ENCODE results near the gene TAC4. TPM values are rescaled to one million over a fixed set of nuclear protein-coding genes. Genes with fewer than 3 reads are reported as not detected.

Gene TAC4
- total and polyA plus RNA-seq, 8 donors, result 0.54 to 1.1 (median 0.70) TPM; not detected in 2

DNA sequence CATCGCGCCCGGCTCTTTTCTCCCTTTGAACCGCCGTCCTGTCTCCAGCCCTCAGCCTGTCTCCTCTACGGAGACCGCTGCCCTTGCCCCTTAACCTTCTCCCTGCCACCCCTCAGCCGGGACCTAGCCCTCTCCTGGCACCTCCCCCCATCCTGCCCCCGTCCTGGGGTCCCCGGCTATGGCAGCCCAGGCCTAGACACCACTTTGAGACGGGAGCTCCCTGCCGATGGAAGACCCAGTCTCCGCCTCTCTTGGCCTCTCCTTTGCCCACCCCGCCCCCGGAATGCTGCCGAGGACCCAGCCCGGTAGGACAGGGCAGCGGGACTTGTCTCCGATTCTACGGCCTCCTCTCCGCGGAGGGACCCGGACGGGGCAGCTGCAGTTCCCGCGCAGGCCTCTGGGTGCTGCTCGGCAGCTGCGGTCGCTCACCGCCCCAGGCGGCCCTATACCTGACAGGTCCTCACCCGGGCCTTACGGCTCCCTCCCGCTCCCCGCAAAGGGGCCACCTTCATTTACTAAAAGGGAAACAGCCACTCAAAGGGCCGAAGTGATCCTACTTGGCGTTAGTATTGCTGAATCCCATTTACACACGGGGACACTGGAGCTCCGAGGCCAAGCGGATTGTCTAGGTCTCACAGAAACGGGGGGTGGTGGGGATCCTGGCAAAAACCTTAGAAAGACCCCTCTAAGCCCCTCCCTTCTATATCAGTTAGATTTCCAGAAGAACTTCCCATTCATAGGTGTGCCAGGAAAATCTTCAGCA, 32.6 kb upstream of the TAC4 start:
- ATAC-seq (peak; percentile 98), DNase-seq (peak; percentile 65 to 94 (median 76))
- no peaks in the 10 kb centered on the region for H3K36me3 ChIP-seq
- H3K27ac ChIP-seq, result no peak overlapping the region
- H3K9me3 ChIP-seq, result no peaks in the 10 kb centered on the region
- intact Hi-C loops (cut with DNase I), result loop anchor here in 1 of 2 donors (5.0 kb wide), 1 partner anchor 112 kb away; no protein-coding TSS in a partner anchor
- H3K27me3 ChIP-seq, result peaks cover 16 to 59% of the 10 kb centered on the region in 2 donors
- H3K4me3 ChIP-seq, result no peak overlapping the region
- TF ChIP-seq CTCF (IDR thresholded peaks at IDR 0.05), result peak; percentile 97 to 99
- H3K4me1 ChIP-seq, result peaks cover 6 to 9% of the 10 kb centered on the region in 2 donors

- Histone ChIP-seq H3K9me3 (no peaks in the 10 kb centered on the region), H3K36me3 (no peaks in the 10 kb centered on the region), H3K4me3 (no peak overlapping the region), H3K4me1 (peaks cover 6 to 9% of the 10 kb centered on the region in 2 donors), H3K27ac (no peak overlapping the region), H3K27me3 (peaks cover 16 to 58% of the 10 kb centered on the region in 2 donors)
- TF ChIP-seq CTCF (IDR thresholded peaks at IDR 0.05), result no peak
- intact Hi-C loops (cut with DNase I), result no loop called here
- ATAC-seq (no peak), DNase-seq (no peak)
Observed at GRCh38 chr17:49878931-49879904, 31.3 kb upstream of the TAC4 start.

DNA sequence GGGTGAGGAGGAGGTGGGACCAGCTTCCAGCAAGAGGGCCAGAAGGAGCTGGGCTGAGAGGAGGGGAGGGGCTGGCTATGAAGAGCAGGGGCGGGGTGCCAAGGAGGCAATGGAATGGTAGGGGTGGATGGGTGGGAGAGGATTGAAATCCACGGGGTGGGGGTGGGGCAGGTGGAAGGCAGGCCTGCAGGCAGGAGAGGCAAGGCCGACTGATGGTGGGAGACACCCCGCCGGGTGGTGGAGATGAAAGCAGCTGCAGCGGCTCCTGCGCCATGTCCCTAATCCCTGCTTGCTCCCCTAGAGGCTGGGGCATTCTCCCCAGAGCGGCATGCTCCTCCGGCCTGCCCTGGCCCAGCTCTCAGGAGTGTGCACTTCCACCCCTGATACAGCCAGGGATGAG, 27.8 kb upstream of the TAC4 start:
- no peak overlapping the region for H3K4me3 ChIP-seq
- peaks cover 4 to 7% of the 10 kb centered on the region in 2 donors for H3K4me1 ChIP-seq
- no peak for TF ChIP-seq CTCF (IDR thresholded peaks at IDR 0.05)
- no peaks in the 10 kb centered on the region for H3K9me3 ChIP-seq
- peaks cover 12 to 40% of the 10 kb centered on the region in 2 donors for H3K27me3 ChIP-seq
- intact Hi-C loops (cut with DNase I), result no loop called here
- H3K36me3 ChIP-seq, result no peaks in the 10 kb centered on the region
- DNase-seq (no peak), ATAC-seq (no peak)
- H3K27ac ChIP-seq, result no peak overlapping the region

GRCh38 chr17:49874911-49875310, 27.0 kb upstream of the TAC4 start:
- Histone ChIP-seq H3K27me3 (peaks cover 4 to 32% of the 10 kb centered on the region in 2 donors), H3K36me3 (no peaks in the 10 kb centered on the region), H3K9me3 (no peaks in the 10 kb centered on the region), H3K4me3 (no peak overlapping the region), H3K27ac (no peak overlapping the region), H3K4me1 (no peaks in the 10 kb centered on the region)
- TF ChIP-seq CTCF (IDR thresholded peaks at IDR 0.05), result no peak
- intact Hi-C loops (cut with DNase I), result no loop called here
- DNase-seq (no peak), ATAC-seq (no peak)

GRCh38 chr17:49873926-49874325, 26.1 kb upstream of the TAC4 start:
- Histone ChIP-seq H3K27ac (no peak overlapping the region), H3K4me1 (no peaks in the 10 kb centered on the region), H3K9me3 (no peaks in the 10 kb centered on the region), H3K36me3 (no peaks in the 10 kb centered on the region), H3K4me3 (no peak overlapping the region), H3K27me3 (peaks cover 0 to 22% of the 10 kb centered on the region in 2 donors)
- no peak for TF ChIP-seq CTCF (IDR thresholded peaks at IDR 0.05)
- DNase-seq (no peak), ATAC-seq (peak; percentile 37)
- intact Hi-C loops (cut with DNase I), result no loop called here

Measured in left lung (tissue), 10 donors.